Measurements from ENCODE around the gene ZDHHC17.
A peak's percentile ranks its signal among the peaks of the same experiment; 100 is the strongest.

The ZDHHC17 gene

GRCh38 chr12:76874027-76874426, 110.1 kb downstream of the ZDHHC17 start:
- TF ChIP-seq CTCF (IDR thresholded peaks at IDR 0.05; ENCODE audit: insufficient read depth, low read depth, low read length, missing control alignments) = no peak
- no peak for DNase-seq (ENCODE audit: low read depth)
- H3K4me3 ChIP-seq (ENCODE audit: low read depth, low read length) = no peak overlapping the region

- no peak for DNase-seq (ENCODE audit: low read depth)
- no peak overlapping the region for H3K4me3 ChIP-seq (ENCODE audit: low read depth, low read length)
- no peak for TF ChIP-seq CTCF (IDR thresholded peaks at IDR 0.05; ENCODE audit: insufficient read depth, low read depth, low read length, missing control alignments)
These were observed 110.7 kb downstream of the ZDHHC17 start for GRCh38 chr12:76874491-76875190.

- H3K4me3 ChIP-seq (ENCODE audit: low read depth, low read length) = no peak overlapping the region
- TF ChIP-seq CTCF (IDR thresholded peaks at IDR 0.05; ENCODE audit: insufficient read depth, low read depth, low read length, missing control alignments) = no peak
- no peak for DNase-seq (ENCODE audit: low read depth)
These were observed 112.8 kb downstream of the ZDHHC17 start for GRCh38 chr12:76876696-76877229.

GRCh38 chr12:76878099-76878898, 114.4 kb downstream of the ZDHHC17 start:
- H3K4me3 ChIP-seq (ENCODE audit: low read depth, low read length) = peak overlapping the region; percentile 78
- peak; percentile 20 for TF ChIP-seq CTCF (IDR thresholded peaks at IDR 0.05; ENCODE audit: insufficient read depth, low read depth, low read length, missing control alignments)
- peak; percentile 22 for DNase-seq (ENCODE audit: low read depth)

GRCh38 chr12:76878899-76879709, 115.2 kb downstream of the ZDHHC17 start, which contains the start of gene CSRP2:
CSRP2 (minus strand) TSS chr12:76879019; CDS start chr12:76866260, 12,759 bp downstream.
- no peak for TF ChIP-seq CTCF (IDR thresholded peaks at IDR 0.05; ENCODE audit: insufficient read depth, low read depth, low read length, missing control alignments)

GRCh38 chr12:76879710-76880518, 116.0 kb downstream of the ZDHHC17 start:
- H3K4me3 ChIP-seq (ENCODE audit: low read depth, low read length) = peak overlapping the region; percentile 78
- no peak for DNase-seq (ENCODE audit: low read depth)
- TF ChIP-seq CTCF (IDR thresholded peaks at IDR 0.05; ENCODE audit: insufficient read depth, low read depth, low read length, missing control alignments) = no peak

More at GRCh38 chr12:76878899-76879709, 115.2 kb downstream of the ZDHHC17 start, which contains the start of gene CSRP2:
- DNase-seq (ENCODE audit: low read depth) = peak; percentile 78
- peak within 1 kb of the TSS; percentile 78 for H3K4me3 ChIP-seq (ENCODE audit: low read depth, low read length)
